Activated T-cell treated with anti-CD3 and anti-CD28 coated beads, Interleukin-2, amount 50 U/mL, for 1 hour (primary cell): ENCODE measurements around the gene CLDN9.
A peak's percentile ranks its signal among the peaks of the same experiment; 100 is the strongest.
"Not testable (repeated sequence)": the region's sequence is repeated elsewhere in the genome, so short reads cannot be mapped to it uniquely, and the experiment has no call there.

Experiments used
- DNase-seq: peaks from one replicate; pipeline ENCODE4 v3.0.0-alpha.2; 2020

The CLDN9 gene

GRCh38 chr16:3035972-3036725 is 23.4 kb downstream of the CLDN9 start:
- DNase-seq, result no peak

DNA sequence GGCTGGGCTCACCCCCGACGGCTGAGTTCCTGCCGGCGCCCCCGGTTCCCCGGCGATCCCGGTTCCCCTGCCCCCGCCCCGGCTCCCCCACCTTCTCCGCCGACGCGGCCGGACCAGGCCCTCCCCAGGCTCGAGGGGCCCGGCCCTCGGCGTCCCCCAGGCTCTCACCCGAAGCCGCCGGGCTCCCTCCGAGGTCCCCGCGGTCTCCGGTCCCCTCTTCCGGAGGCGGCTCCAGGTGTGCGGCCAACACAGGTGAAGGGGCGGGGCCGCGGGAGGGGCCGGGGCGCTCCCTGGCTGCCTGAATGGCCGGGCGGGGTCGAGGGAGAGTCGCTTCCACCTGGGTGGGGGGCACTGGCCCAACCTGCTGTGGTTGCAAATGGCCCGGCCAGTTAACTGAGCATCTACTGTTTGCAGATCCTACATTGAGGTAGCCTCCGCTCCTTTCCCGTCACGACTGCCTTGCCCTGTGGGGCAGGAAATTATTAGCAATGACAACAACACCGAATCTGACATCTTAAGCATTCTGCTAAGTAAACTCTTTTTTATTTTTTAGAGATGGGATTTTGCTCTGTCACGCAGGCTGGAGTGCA is 24.1 kb downstream of the CLDN9 start, which contains the start of gene BICDL2:
Gene BICDL2, minus strand, starts transcription at position 219 of the 590 bp plus-strand sequence. CDS start 1,448 bp downstream, outside the sequence.
- no peak for DNase-seq

DNA sequence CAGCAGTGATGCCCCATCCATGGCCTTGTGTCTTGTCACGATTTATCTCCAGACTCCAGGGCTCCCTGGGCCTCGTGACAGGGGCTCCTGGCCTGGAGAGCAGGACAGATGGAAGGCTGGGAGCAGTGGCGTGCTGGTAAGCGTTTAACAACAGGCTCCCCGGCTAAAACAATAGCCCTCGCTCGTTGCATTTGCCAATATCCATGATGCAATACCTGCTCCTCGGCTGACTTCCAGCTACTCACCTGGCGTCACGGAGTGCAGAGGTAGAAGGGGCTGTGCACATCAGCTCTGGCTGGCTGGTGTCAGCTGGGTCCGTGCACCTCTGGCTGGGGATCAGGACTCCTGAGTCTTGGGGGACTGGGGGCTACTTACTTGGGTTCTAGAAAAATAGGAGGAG is 25.5 kb downstream of the CLDN9 start:
- DNase-seq, result no peak

DNA sequence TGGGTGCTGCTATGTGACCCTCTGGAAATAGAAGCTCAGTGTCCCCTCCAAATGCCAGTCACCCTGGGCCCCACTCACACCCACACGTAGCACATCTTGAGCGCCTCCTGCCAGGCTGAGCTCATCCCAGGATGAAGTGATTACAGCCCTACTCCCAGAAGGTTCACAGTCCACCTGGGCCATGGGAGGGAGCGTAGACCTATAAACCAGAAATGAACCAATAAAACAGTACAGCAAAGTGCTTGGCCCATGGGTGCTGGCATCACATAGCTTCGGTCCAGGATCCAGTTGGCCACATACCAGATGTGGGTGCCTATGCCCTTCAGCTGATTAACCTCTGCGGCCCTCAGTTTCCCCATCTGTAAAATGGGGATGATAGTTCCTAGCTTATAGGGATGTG is 26.2 kb downstream of the CLDN9 start:
- no peak for DNase-seq

DNA sequence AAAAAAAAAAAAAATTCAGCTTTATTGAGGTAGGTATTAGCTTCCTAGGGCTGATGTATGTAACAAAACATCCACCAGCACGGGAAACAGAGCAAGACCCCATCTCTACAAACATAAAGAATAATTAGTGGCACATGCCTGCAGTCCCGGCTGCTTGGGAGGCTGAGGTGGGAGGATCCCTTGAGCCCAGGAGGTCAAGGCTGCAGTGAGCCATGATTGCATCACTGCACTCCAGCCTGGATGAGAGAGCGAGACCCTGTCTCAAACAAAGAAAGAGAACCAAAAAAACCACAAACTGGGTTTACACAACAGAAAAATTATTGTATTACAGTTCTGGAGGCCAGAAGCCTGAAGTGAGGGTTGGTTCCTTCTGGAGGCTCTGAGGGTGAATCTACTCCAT is 29.7 kb downstream of the CLDN9 start:
- DNase-seq, result no peak

- no peak for DNase-seq
These were observed 32.0 kb downstream of the CLDN9 start for GRCh38 chr16:3044708-3045107.

GRCh38 chr16:3045758-3046640 is 33.3 kb downstream of the CLDN9 start, which contains the start of gene MMP25:
Gene MMP25, plus strand, starts transcription at chr16:3046561. Its CDS starts 357 bp downstream, at chr16:3046918.
- DNase-seq, result no peak

- no peak for DNase-seq
These were observed 34.1 kb downstream of the CLDN9 start for GRCh38 chr16:3046641-3047386.

DNA sequence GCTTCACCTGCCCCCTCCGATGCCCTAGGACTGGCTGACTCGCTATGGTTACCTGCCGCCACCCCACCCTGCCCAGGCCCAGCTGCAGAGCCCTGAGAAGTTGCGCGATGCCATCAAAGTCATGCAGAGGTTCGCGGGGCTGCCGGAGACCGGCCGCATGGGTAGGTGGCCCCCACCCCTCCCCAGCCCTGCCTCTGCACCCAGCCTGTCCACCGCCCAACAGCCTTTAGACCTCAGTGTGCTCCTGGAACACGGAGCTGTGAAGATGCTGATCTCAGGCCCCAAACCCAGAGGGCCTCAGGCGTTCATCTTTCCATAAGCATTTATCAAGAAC is 34.6 kb downstream of the CLDN9 start:
- no peak for DNase-seq

- no peak for DNase-seq
These were observed 37.3 kb downstream of the CLDN9 start for GRCh38 chr16:3049921-3050481.

DNA sequence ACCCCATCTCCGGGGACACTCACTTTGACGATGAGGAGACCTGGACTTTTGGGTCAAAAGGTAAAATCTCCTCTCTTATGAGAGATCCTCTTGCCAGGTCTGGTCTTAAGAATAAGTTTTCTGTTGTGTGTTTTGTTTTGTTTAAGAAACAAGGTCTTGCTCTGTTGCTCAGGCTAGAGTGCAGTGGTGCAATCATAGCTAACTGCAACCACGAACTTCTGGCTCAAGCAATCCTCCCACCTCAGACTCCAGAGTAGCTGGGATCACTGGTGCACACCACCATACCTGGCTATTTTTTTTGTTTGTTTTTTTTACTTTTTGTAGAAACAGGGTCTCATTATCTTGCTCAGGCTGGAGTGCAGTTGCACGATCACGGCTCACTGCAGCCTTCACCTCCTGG is 37.8 kb downstream of the CLDN9 start:
- DNase-seq, result no peak

- DNase-seq, result no peak
These were observed 38.3 kb downstream of the CLDN9 start for GRCh38 chr16:3051009-3051408.

- no peak for DNase-seq
These were observed 38.8 kb downstream of the CLDN9 start for GRCh38 chr16:3051494-3051893.

- DNase-seq, result peak; percentile 24
These were observed 40.0 kb downstream of the CLDN9 start for GRCh38 chr16:3052571-3053329.

GRCh38 chr16:3053330-3053710 is 40.6 kb downstream of the CLDN9 start:
- not testable (repeated sequence) for DNase-seq

GRCh38 chr16:3054965-3055733 is 42.4 kb downstream of the CLDN9 start:
- no peak for DNase-seq

DNA sequence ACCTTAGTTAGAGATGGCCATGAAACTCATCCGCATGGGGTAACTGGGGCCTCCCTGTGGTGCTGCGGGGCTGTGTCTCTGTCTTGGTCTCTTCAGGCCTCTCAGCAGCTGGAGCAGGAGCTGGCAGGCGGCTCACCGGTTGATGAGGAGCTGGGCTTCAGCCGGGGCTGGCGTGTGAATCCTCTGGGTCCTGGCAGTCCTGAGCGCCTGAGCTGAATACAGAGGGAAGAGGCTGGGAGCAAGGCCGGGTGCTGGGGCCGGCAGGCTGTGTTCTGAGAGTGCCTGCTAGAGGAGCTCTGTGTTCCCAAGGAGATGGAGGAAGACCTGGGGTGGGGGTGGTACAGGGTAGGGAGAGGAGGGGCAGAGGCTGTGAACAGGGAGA is 43.0 kb downstream of the CLDN9 start:
- not testable (repeated sequence) for DNase-seq

DNA sequence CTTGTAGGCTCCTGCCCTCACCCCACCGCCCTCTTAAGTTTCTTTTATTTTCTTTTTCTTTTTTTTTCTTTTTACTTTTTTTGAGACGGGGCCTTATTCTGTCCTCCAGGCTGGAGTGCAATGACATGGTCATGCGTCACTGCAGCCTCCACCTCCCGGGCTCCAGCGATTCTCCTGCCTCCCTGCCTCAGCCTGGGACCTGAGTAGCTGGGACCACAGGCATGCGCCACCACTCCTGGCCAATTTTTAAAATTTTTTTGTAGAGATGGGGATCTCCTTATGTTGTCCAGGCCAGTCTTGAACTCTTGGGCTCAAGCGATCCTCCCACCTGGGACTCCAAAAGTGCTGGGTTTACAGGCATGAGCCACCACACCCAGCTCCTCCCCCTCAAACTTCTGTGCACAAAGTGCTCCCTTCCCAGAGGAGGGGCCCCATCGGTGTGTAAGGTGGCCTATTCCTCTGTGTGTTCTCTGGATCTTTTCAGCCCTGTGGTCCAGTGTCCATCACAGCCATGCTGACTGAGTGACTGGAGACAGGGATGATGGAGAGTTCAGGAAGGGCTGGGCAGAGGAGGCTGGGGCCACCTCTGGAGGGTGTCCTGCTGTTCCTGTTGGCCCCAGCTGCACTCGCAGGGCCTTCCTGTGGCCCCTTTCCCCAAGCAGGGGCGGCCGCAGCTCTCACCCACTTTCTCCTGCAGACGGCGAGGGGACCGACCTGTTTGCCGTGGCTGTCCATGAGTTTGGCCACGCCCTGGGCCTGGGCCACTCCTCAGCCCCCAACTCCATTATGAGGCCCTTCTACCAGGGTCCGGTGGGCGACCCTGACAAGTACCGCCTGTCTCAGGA is 43.8 kb downstream of the CLDN9 start:
- no peak for DNase-seq

DNA sequence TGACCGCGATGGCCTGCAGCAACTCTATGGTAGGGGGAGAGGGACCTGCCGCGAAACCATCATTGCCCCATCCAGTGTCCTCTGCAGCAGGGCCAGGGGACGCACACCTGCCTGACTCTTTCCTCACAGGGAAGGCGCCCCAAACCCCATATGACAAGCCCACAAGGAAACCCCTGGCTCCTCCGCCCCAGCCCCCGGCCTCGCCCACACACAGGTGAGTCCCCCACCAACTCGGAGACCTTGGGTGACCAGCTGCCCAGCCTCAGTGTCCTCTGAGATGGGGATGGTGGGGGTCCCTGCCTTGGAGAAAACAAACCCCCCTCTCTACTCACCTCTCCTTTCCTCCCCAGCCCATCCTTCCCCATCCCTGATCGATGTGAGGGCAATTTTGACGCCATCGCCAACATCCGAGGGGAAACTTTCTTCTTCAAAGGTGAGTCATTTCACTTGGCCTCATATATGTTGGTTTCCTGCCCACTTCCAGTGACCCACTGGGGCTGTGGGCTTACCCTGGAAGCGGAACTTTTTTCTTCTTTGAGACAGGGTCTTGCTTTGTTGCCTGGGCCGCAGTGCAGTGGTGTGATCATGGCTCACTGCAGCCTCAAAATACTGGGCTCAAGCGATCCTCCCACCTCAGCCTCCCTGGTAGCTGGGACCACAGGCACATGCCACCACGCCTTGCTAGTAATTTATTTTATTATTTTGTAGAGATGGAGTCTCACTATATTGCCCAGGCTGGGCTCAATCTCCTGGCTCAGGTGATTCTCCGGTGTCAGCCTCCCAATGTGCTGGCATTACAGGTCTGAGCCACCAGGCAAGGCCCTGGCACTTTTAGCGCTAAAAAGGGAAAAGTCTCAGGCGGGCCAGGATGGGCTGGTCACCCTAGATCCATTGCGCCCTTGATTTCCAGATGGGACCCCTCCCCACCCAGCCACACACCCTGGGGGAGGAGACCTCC is 44.7 kb downstream of the CLDN9 start:
- DNase-seq, result no peak
